SK-N-SH treated with all-trans-retinoic acid at 6 μM for 48 hours (cell line): ENCODE data around the gene SGO1.

Experiments used
- ATAC-seq: fragments of 200-7000 bp; cut with Tn5 transposase; 3 replicates; pipeline ENCODE4 v1.9.1; 2020; ENCODE audit warnings: mild to moderate bottlenecking, moderate library complexity
- ARNTL ChIP-seq: fragments of 450-650 bp; formaldehyde crosslinking; IDR thresholded peaks from 2 replicates; pipeline ENCODE4 v1.5.0; 2020; ENCODE audit warnings: low read depth, mild to moderate bottlenecking, moderate library complexity, borderline replicate concordance
- BACH2 ChIP-seq: fragments of 250-450 bp; sonication (Bioruptor Pico); IDR thresholded peaks from 2 replicates; pipeline ENCODE4 v1.9.0; 2021; ENCODE audit warnings: mild to moderate bottlenecking, borderline replicate concordance
- CREB5 ChIP-seq: fragments of 250-450 bp; sonication (Bioruptor Pico); IDR thresholded peaks from 2 replicates; pipeline ENCODE4 v1.5.1; 2020; ENCODE audit warnings: low read depth, mild to moderate bottlenecking, moderate library complexity
- CSDC2 ChIP-seq: fragments of 250-450 bp; sonication (Bioruptor Pico); IDR thresholded peaks from 2 replicates; pipeline ENCODE4 v1.5.0; 2020; ENCODE audit warnings: mild to moderate bottlenecking, moderate library complexity
- CSRNP3 ChIP-seq: fragments of 250-450 bp; sonication (Bioruptor Pico); IDR thresholded peaks from 2 replicates; pipeline ENCODE4 v1.5.1; 2021; ENCODE audit warnings: mild to moderate bottlenecking, moderate library complexity
- ESRRG ChIP-seq: fragments of 250-450 bp; sonication (Bioruptor Pico); IDR thresholded peaks from 2 replicates; pipeline ENCODE4 v1.6.1; 2021; ENCODE audit warnings: mild to moderate bottlenecking
- GLIS3 ChIP-seq: fragments of 250-450 bp; sonication (Bioruptor Pico); IDR thresholded peaks from 2 replicates; pipeline ENCODE4 v1.5.0; 2020; ENCODE audit warnings: mild to moderate bottlenecking, moderate library complexity
- ISL1 ChIP-seq: fragments of 250-450 bp; sonication (Bioruptor Pico); IDR thresholded peaks from 2 replicates; pipeline ENCODE4 v2.1.2; 2022; ENCODE audit warnings: mild to moderate bottlenecking, moderate library complexity
- OSR1 ChIP-seq: fragments of 250-450 bp; sonication (Bioruptor Pico); IDR thresholded peaks from 2 replicates; pipeline ENCODE4 v1.8.0; 2022; ENCODE audit warnings: moderate library complexity, mild to moderate bottlenecking, inconsistent platforms
- PATZ1 ChIP-seq: fragments of 250-450 bp; sonication (Bioruptor Pico); IDR thresholded peaks from 2 replicates; pipeline ENCODE4 v1.8.0; 2020; ENCODE audit warnings: mild to moderate bottlenecking, moderate library complexity, borderline replicate concordance
- POU6F1 ChIP-seq: fragments of 250-450 bp; sonication (Bioruptor Pico); IDR thresholded peaks from 2 replicates; pipeline ENCODE4 v1.8.0; 2021; ENCODE audit warnings: low read depth, mild to moderate bottlenecking, moderate library complexity, borderline replicate concordance
- PPARA ChIP-seq: fragments of 250-450 bp; sonication (Bioruptor Pico); IDR thresholded peaks from 2 replicates; pipeline ENCODE4 v1.5.0; 2020; ENCODE audit warnings: mild to moderate bottlenecking, borderline replicate concordance
- RARB ChIP-seq: fragments of 250-450 bp; sonication (Bioruptor Pico); IDR thresholded peaks from 2 replicates; pipeline ENCODE4 v1.8.0; 2021; ENCODE audit warnings: mild to moderate bottlenecking, moderate library complexity
- SNAI2 ChIP-seq: fragments of 250-450 bp; sonication (Bioruptor Pico); IDR thresholded peaks from 2 replicates; pipeline ENCODE4 v1.5.0; 2020; ENCODE audit warnings: mild to moderate bottlenecking, moderate library complexity
- TCF4 ChIP-seq: fragments of 250-450 bp; sonication (Bioruptor Pico); IDR thresholded peaks from 2 replicates; pipeline ENCODE4 v1.8.0; 2021; ENCODE audit warnings: mild to moderate bottlenecking, moderate library complexity, borderline replicate concordance
- TOX ChIP-seq: fragments of 250-450 bp; sonication (Bioruptor Pico); IDR thresholded peaks from 2 replicates; pipeline ENCODE4 v1.8.0; 2021; ENCODE audit warnings: mild to moderate bottlenecking, moderate library complexity, borderline replicate concordance
- TSHZ2 ChIP-seq: fragments of 250-450 bp; sonication (Bioruptor Pico); IDR thresholded peaks from 2 replicates; pipeline ENCODE4 v1.5.0; 2020; ENCODE audit warnings: mild to moderate bottlenecking, moderate library complexity
- ZC3H10 ChIP-seq: fragments of 250-450 bp; sonication (Bioruptor Pico); IDR thresholded peaks from 2 replicates; pipeline ENCODE4 v1.5.1; 2021; ENCODE audit warnings: mild to moderate bottlenecking, moderate library complexity
- ZFP3 ChIP-seq: fragments of 250-450 bp; sonication (Bioruptor Pico); IDR thresholded peaks from 2 replicates; pipeline ENCODE4 v1.5.0; 2020; ENCODE audit warnings: mild to moderate bottlenecking, moderate library complexity
- ZFP30 ChIP-seq: fragments of 450-650 bp; formaldehyde crosslinking; IDR thresholded peaks from 2 replicates; pipeline ENCODE4 v1.5.0; 2022; ENCODE audit warnings: mild to moderate bottlenecking, moderate library complexity
- ZNF565 ChIP-seq: fragments of 450-650 bp; formaldehyde crosslinking; conservative IDR thresholded peaks from 2 replicates; pipeline ENCODE4 v1.5.0; 2020; ENCODE audit warnings: low read depth, mild to moderate bottlenecking, moderate library complexity
- ZNF70 ChIP-seq: fragments of 450-650 bp; formaldehyde crosslinking; IDR thresholded peaks from 2 replicates; pipeline ENCODE4 v1.5.0; 2020; ENCODE audit warnings: mild to moderate bottlenecking, moderate library complexity
- ZNF8 ChIP-seq: fragments of 450-650 bp; formaldehyde crosslinking; IDR thresholded peaks from 2 replicates; pipeline ENCODE4 v1.5.0; 2020; ENCODE audit warnings: mild to moderate bottlenecking, moderate library complexity

SGO1 gene

GRCh38 chr3:20142517-20142916 is 43.5 kb downstream of the SGO1 start:
- no peak for ATAC-seq
- TF ChIP-seq CSDC2 (CRISPR knock-in tag): no peak
- no peak for TF ChIP-seq POU6F1
- no peak for TF ChIP-seq ZC3H10 (CRISPR knock-in tag)
- TF ChIP-seq ISL1 (CRISPR knock-in tag): no peak
- TF ChIP-seq ARNTL (CRISPR knock-in tag): no peak
- TF ChIP-seq ZFP3 (CRISPR knock-in tag): no peak
- no peak for TF ChIP-seq ZNF565 (CRISPR knock-in tag)

- ATAC-seq: peak; percentile 68
- TF ChIP-seq CSRNP3 (CRISPR knock-in tag) (no peak), TSHZ2 (0 out of 2 replicates have a peak, but pooled peaks have one; percentile 18), ZNF8 (CRISPR knock-in tag) (no peak), ZC3H10 (CRISPR knock-in tag) (no peak), RARB (no peak), TCF4 (CRISPR knock-in tag) (peak; percentile 37; the same call in 1 of the 2 replicates), POU6F1 (no peak), ISL1 (CRISPR knock-in tag) (0 out of 2 replicates have a peak, but pooled peaks have one; percentile 40), ZNF565 (CRISPR knock-in tag) (no peak), PPARA (CRISPR knock-in tag) (no peak), SNAI2 (CRISPR knock-in tag) (no peak), ZFP30 (no peak), OSR1 (CRISPR knock-in tag) (no peak), ZNF70 (CRISPR knock-in tag) (no peak), GLIS3 (CRISPR knock-in tag) (no peak), ZFP3 (CRISPR knock-in tag) (no peak), TOX (no peak), BACH2 (CRISPR knock-in tag) (no peak)
These were observed 44.2 kb downstream of the SGO1 start for GRCh38 chr3:20141851-20142250.

GRCh38 chr3:20141316-20141715 is 44.7 kb downstream of the SGO1 start:
- ATAC-seq: no peak
- TF ChIP-seq SNAI2 (CRISPR knock-in tag) (no peak), CREB5 (no peak), TCF4 (CRISPR knock-in tag) (no peak), ZFP30 (no peak), ESRRG (CRISPR knock-in tag) (no peak), ZC3H10 (CRISPR knock-in tag) (no peak), PATZ1 (CRISPR knock-in tag) (no peak), OSR1 (CRISPR knock-in tag) (no peak), BACH2 (CRISPR knock-in tag) (no peak), RARB (no peak), CSDC2 (CRISPR knock-in tag) (no peak), CSRNP3 (CRISPR knock-in tag) (no peak), ZNF8 (CRISPR knock-in tag) (no peak), ARNTL (CRISPR knock-in tag) (no peak), PPARA (CRISPR knock-in tag) (no peak), ZNF70 (CRISPR knock-in tag) (no peak)
- TF ChIP-seq, all 23 proteins: peak for 0
